Endothelial cell of umbilical vein (primary cell): ENCODE measurements around the gene LBHD2. TPM values are rescaled to one million over a fixed set of nuclear protein-coding genes. Genes with fewer than 3 reads are reported as not detected.

Experiments
- BruUV-seq: library from RNA; stranded (reverse); fragments of 400-500 nt; replicated peaks from 2 replicates; lab custom pipeline; 2021; lab: Mats Ljungman, UMichigan
- CTCF ChIA-PET: fragments of 300-600, 350-600 bp; sonication (Branson Sonifier 250); formaldehyde crosslinking; loops from one replicate; lab custom pipeline; 2021; ENCODE audit warnings: antibody characterized with exemption, inconsistent platforms; lab: Charles Lee
- POLR2A ChIA-PET: fragments of 300-600, 350-600 bp; sonication (Branson Sonifier 250); formaldehyde crosslinking; loops from one replicate; lab custom pipeline; 2021; ENCODE audit warnings: antibody characterized with exemption, inconsistent platforms; lab: Charles Lee
- DNase-seq: peaks from one replicate; pipeline ENCODE4 v3.0.0-alpha.2; 2011; ENCODE audit warnings: low read depth, low spot score
- FAIRE-seq: peaks from 2 replicates; lab custom pipeline; 2011; peaks lifted over from hg19 to GRCh38; lab: Jason Lieb, UNC
- H2AFZ ChIP-seq: 2 replicates; pipeline ENCODE4 v1.6.0; 2012; ENCODE audit warnings: low read depth, low read length, control low read depth, inconsistent platforms
- H3K27ac ChIP-seq: 2 replicates; pipeline ENCODE4 v1.5.1; 2011; ENCODE audit warnings: low read depth, mild to moderate bottlenecking, control low read depth, low read length, moderate library complexity; ENCODE audit not compliant: insufficient read depth
- H3K27me3 ChIP-seq, 2 experiments: 2 replicates each; pipeline versions ENCODE4 v1.6.0 to v1.6.1; 2011; ENCODE audit warnings: low read length in 2 of 2, mixed read lengths in 1 of 2; ENCODE audit not compliant: control insufficient read depth in 2 of 2, insufficient read depth in 2 of 2
- H3K36me3 ChIP-seq, 2 experiments: 2 replicates in 1 of 2; 3 replicates in 1 of 2; pipeline ENCODE4 v1.5.1; 2011; ENCODE audit warnings: low read length in 2 of 2, mild to moderate bottlenecking in 1 of 2, moderate library complexity in 1 of 2; ENCODE audit not compliant: control insufficient read depth in 2 of 2, insufficient read depth in 2 of 2; ENCODE audit errors: extremely low read depth in 1 of 2
- H3K4me1 ChIP-seq: 3 replicates; pipeline ENCODE4 v1.5.1; 2011; ENCODE audit warnings: mild to moderate bottlenecking, low read length; ENCODE audit not compliant: control insufficient read depth, insufficient read depth; ENCODE audit errors: extremely low read depth
- H3K4me2 ChIP-seq: 2 replicates; pipeline ENCODE4 v1.6.1; 2011; ENCODE audit warnings: low read length, control low read depth, mixed read lengths; ENCODE audit not compliant: insufficient read depth
- H3K4me3 ChIP-seq, 3 experiments: fragments of 200-600 bp in 1 of 3; sonication (generic), shearing (Covaris generic) in 1 of 3; replicated peaks in 1 of 3; 2 replicates each; pipeline ENCODE4 v1.5.1; 2011 to 2016; ENCODE audit warnings: control low read depth in 3 of 3, low read length in 3 of 3, mild to moderate bottlenecking in 2 of 3, inconsistent platforms in 1 of 3, low read depth in 1 of 3, moderate library complexity in 1 of 3; ENCODE audit not compliant: insufficient read depth in 1 of 3
- H3K79me2 ChIP-seq: 2 replicates; pipeline ENCODE4 v1.6.0; 2012; ENCODE audit warnings: low read length, inconsistent platforms; ENCODE audit not compliant: control insufficient read depth, insufficient read depth
- H3K9ac ChIP-seq: replicated peaks from 2 replicates; pipeline ENCODE3; 2011; ENCODE audit warnings: low read length, control low read depth; ENCODE audit not compliant: insufficient read depth; ENCODE audit errors: extremely low read depth
- H3K9me1 ChIP-seq: replicated peaks from 3 replicates; pipeline ENCODE4 v1.6.0; 2011; ENCODE audit warnings: mild to moderate bottlenecking, low read length; ENCODE audit not compliant: control insufficient read depth, insufficient read depth; ENCODE audit errors: extremely low read depth
- H3K9me3 ChIP-seq: replicated peaks from 2 replicates; pipeline ENCODE4 v1.5.1; 2012; ENCODE audit warnings: low read length, inconsistent platforms; ENCODE audit not compliant: control insufficient read depth, insufficient read depth
- H4K20me1 ChIP-seq: replicated peaks from 2 replicates; pipeline ENCODE3; 2011; ENCODE audit warnings: mild to moderate bottlenecking, low read length; ENCODE audit not compliant: control insufficient read depth, insufficient read depth; ENCODE audit errors: extremely low read depth
- EZH2 ChIP-seq: IDR thresholded peaks from 2 replicates; pipeline ENCODE4 v1.6.1; 2012; ENCODE audit warnings: borderline replicate concordance, low read depth, mild to moderate bottlenecking, moderate library complexity, low read length, inconsistent platforms; ENCODE audit not compliant: severe bottlenecking
- FOS ChIP-seq: IDR thresholded peaks from 2 replicates; pipeline ENCODE4 v1.6.1; 2011; ENCODE audit warnings: mild to moderate bottlenecking, low read length, moderate library complexity, borderline replicate concordance; ENCODE audit not compliant: insufficient read depth
- GATA2 ChIP-seq: IDR thresholded peaks from 2 replicates; pipeline ENCODE4 v1.7.0; 2011; ENCODE audit warnings: low read depth, mild to moderate bottlenecking, moderate library complexity, mixed read lengths, low read length; ENCODE audit not compliant: insufficient read length, insufficient read depth
- JUN ChIP-seq: IDR thresholded peaks from 2 replicates; pipeline ENCODE4 v1.6.1; 2011; ENCODE audit warnings: borderline replicate concordance, low read depth; ENCODE audit not compliant: insufficient read length, insufficient read depth
- MYC ChIP-seq: IDR thresholded peaks from one replicate; pipeline ENCODE4 v1.6.1; 2011; ENCODE audit warnings: mild to moderate bottlenecking, low read depth, low read length
- POLR2A ChIP-seq: IDR thresholded peaks from 2 replicates; pipeline ENCODE4 v1.6.1; 2012; ENCODE audit warnings: low read depth, mild to moderate bottlenecking, control low read depth, low read length
- POLR2AphosphoS5 ChIP-seq: IDR thresholded peaks from 2 replicates; pipeline ENCODE4 v1.6.1; 2012; ENCODE audit warnings: low read depth, mild to moderate bottlenecking, control low read depth, low read length, moderate library complexity; ENCODE audit not compliant: insufficient read depth
- dilution Hi-C: fragments of 300-500 bp; cut with MboI; formaldehyde crosslinking; loops from one replicate; pipeline ENCODE4 v1.15.0; 2019; ENCODE audit warnings: low sequenced_read_pairs; ENCODE audit not compliant: extremely low pct_ligation_motif_present
- intact Hi-C: fragments of 100-400 bp; cut with micrococcal nuclease; formaldehyde crosslinking; loops from one replicate; pipeline ENCODE4 v1.10.0; 2022
- polyA plus RNA-seq, 4 experiments: library from polyadenylated mRNA; depleted of rRNA in 3 of 4; stranded (reverse) in 3 of 4; unstranded in 1 of 4; fragments of >200 nt; gene quantifications; 2 replicates each; pipeline versions ENCODE4 v1.2.1 to v1.2.3, GENCODE V29; 2011 to 2012; ENCODE audit warnings: missing spikeins in 1 of 4
- total RNA-seq: library from RNA; stranded (reverse); gene quantifications from 2 replicates; pipeline ENCODE4 v1.2.3, GENCODE V29; 2021
- TF ChIP-seq, protein P1 (sequence below), 2 donors: IDR thresholded peaks; 1 replicate in 1 of 2; 2 replicates in 1 of 2; pipeline ENCODE4 v1.5.1; 2011; ENCODE audit warnings: low read length in 2 of 2, mild to moderate bottlenecking in 2 of 2, moderate library complexity in 2 of 2, control low read depth in 1 of 2, inconsistent platforms in 1 of 2, low read depth in 1 of 2; ENCODE audit not compliant: insufficient read depth in 1 of 2; ENCODE audit errors: extremely low read depth in 1 of 2
- TF ChIP-seq, protein P2 (sequence below): IDR thresholded peaks from 2 replicates; pipeline ENCODE4 v1.6.1; 2011; ENCODE audit not compliant: insufficient read depth, insufficient read length

Gene LBHD2
- total and polyA plus RNA-seq, 2 donors (not counting 3 experiments of a cell fraction or from before 2014, with no cell fraction given) = not detected

DNA sequence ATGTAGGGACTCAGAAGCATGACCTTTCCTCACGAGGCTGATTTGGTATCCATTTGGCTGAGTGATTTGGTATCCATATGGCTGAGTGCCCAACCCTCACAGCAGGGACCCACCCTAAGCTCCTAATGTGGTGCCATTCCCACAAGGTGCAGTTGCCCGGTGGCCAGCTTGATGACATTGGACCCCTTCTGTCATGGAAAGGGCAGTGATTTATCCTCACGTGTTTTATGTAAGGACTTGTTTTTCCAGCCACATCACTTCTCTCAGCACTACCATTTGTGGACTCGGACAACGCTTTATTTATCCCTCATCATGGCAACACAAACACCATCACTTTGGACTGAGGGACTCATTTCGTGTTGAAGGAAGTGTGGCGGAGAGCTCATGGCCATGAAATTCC lies 18.1 kb upstream of the LBHD2 start:
- H3K4me1 ChIP-seq = peaks cover 22% of the 10 kb centered on the region
- FAIRE-seq (no peak), DNase-seq (no peak)
- no peaks in the 10 kb centered on the region for H4K20me1 ChIP-seq
- TF ChIP-seq GATA2 (no peak), JUN (no peak), FOS (no peak), EZH2 (no peak), MYC (no peak), POLR2A (no peak), POLR2AphosphoS5 (no peak)
- TF ChIP-seq, protein P1, sequence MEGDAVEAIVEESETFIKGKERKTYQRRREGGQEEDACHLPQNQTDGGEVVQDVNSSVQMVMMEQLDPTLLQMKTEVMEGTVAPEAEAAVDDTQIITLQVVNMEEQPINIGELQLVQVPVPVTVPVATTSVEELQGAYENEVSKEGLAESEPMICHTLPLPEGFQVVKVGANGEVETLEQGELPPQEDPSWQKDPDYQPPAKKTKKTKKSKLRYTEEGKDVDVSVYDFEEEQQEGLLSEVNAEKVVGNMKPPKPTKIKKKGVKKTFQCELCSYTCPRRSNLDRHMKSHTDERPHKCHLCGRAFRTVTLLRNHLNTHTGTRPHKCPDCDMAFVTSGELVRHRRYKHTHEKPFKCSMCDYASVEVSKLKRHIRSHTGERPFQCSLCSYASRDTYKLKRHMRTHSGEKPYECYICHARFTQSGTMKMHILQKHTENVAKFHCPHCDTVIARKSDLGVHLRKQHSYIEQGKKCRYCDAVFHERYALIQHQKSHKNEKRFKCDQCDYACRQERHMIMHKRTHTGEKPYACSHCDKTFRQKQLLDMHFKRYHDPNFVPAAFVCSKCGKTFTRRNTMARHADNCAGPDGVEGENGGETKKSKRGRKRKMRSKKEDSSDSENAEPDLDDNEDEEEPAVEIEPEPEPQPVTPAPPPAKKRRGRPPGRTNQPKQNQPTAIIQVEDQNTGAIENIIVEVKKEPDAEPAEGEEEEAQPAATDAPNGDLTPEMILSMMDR (IDR thresholded peaks at IDR 0.05; ENCODE audit: extremely low read depth in 1 of 2, insufficient read depth in 1 of 2, low read depth in 1 of 2, low read length in 2 of 2) = no peak
- TF ChIP-seq, protein P2, sequence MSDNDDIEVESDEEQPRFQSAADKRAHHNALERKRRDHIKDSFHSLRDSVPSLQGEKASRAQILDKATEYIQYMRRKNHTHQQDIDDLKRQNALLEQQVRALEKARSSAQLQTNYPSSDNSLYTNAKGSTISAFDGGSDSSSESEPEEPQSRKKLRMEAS = no peak
- intact Hi-C loops = loop anchor here (1.0 kb wide), 2 partner anchors 9 to 10 kb away; no protein-coding TSS in a partner anchor
- no peaks in the 10 kb centered on the region for H3K79me2 ChIP-seq
- H2AFZ ChIP-seq = peak overlapping the region; percentile 0
- H3K9me3 ChIP-seq = no peaks in the 10 kb centered on the region
- no peaks in the 10 kb centered on the region for H3K27me3 ChIP-seq
- H3K27ac ChIP-seq = peak overlapping the region; percentile 28
- H3K4me3 ChIP-seq = no peak overlapping the region
- H3K36me3 ChIP-seq = no peaks in the 10 kb centered on the region
- dilution Hi-C loops = no loop called here
- BruUV-seq = no TSS peak
- no peak overlapping the region for H3K9ac ChIP-seq
- H3K9me1 ChIP-seq = no peaks in the 10 kb centered on the region
- H3K4me2 ChIP-seq = peak overlapping the region; percentile 16
- ChIA-PET CTCF (interaction anchor here (0.5 to 1.3 kb wide), 3 partner anchors 9 to 33 kb away, joined by 3 to 5 read pairs (median 4); no protein-coding TSS in a partner anchor), POLR2A (no interaction called here)
